Esophagus (tissue), 2 donors: Measurements from ENCODE around the gene GRIN1. TPM values are rescaled to one million over a fixed set of nuclear protein-coding genes. Genes with fewer than 3 reads are reported as not detected.

ENCODE experiments used
- H3K27ac ChIP-seq, 2 donors: one replicate each; pipeline ENCODE4 v1.5.1; 2013; ENCODE audit warnings: low read depth in 2 of 2, mild to moderate bottlenecking in 2 of 2, inconsistent platforms in 1 of 2, low read length in 1 of 2, moderate library complexity in 1 of 2
- H3K27me3 ChIP-seq, 2 donors: one replicate each; pipeline ENCODE4 v1.6.1; 2013; ENCODE audit warnings: low read length in 2 of 2, control low read depth in 1 of 2, mild to moderate bottlenecking in 1 of 2; ENCODE audit not compliant: insufficient read depth in 2 of 2, control insufficient read depth in 1 of 2
- H3K36me3 ChIP-seq, 2 donors: one replicate each; pipeline ENCODE4 v1.6.1; 2013; ENCODE audit warnings: low read length in 1 of 2; ENCODE audit not compliant: control insufficient read depth in 2 of 2, insufficient read depth in 2 of 2
- H3K4me1 ChIP-seq, 2 donors: one replicate each; pipeline ENCODE4 v1.6.1; 2013; ENCODE audit warnings: low read length in 1 of 2; ENCODE audit not compliant: control insufficient read depth in 2 of 2, insufficient read depth in 2 of 2
- H3K4me3 ChIP-seq, 2 donors: one replicate each; pipeline ENCODE4 v1.5.1; 2013; ENCODE audit warnings: low read length in 2 of 2, mild to moderate bottlenecking in 2 of 2, low read depth in 1 of 2, moderate library complexity in 1 of 2
- H3K9me3 ChIP-seq, 2 donors: one replicate each; pipeline ENCODE4 v1.6.1; 2013; ENCODE audit warnings: mild to moderate bottlenecking in 2 of 2, low read depth in 1 of 2, low read length in 1 of 2, moderate library complexity in 1 of 2; ENCODE audit not compliant: control insufficient read depth in 2 of 2, insufficient read depth in 1 of 2
- WGBS, 2 donors: extraction: QIAGEN DNeasy Blood & Tissue Kit; methylation state at CpG; one replicate each; pipeline ENCODE4 v1.1.7; 2013; 5-methylcytosine and 5-hydroxymethylcytosine counted together
- polyA plus RNA-seq, 2 donors: library from polyadenylated mRNA; stranded (reverse); fragments of 200-250 nt; gene quantifications; one replicate each; pipeline ENCODE4 v1.2.3, GENCODE V29; 2013
- donor health status: healthy with polysubstance abuse.
- donor health status: Bipolar disorder and iron deficiency.

Gene GRIN1
- polyA plus RNA-seq, 2 donors, result 0.06 to 0.14 TPM

DNA sequence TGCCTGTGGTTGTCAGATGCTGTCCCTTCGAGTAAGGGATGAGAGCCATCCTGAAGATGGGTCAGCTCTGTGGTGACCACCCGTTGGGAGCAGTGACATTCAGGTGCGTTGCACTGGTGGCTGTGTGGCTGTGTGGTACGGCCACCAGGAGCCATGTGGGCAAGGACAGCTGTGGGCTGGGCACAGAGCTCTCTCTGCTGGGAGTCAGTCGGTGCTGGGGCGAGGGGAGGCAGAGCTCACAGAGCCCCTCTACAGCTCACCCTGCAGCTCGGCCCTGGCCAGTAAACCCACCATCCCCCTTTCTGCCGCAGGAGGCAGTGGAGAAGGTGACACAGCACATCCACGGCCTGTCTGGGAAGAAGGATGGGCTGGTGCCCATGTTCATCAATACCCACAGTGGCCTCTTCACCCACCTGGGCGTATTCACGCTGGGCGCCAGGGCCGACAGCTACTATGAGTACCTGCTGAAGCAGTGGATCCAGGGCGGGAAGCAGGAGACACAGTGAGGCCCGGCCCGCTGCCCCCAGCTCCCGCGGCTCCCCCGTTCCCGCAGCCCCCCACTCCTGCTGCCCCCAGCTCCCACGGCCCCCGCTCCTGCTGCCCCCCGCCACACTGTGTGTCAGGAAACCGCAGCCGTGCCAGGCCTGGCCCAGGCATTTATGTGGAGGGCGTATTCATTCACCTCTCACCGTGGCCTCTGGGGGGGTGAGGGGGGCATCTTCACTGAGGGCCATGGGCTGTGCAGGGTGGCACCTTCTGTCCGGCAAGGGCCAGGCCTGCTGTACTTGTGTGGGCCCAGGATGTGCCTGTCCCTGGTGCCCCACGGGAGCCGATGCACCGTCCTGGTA lies 32.9 kb upstream of the GRIN1 start:
- H3K4me3 ChIP-seq, result no peak overlapping the region
- peaks cover 0 to 4% of the 10 kb centered on the region in 2 donors for H3K4me1 ChIP-seq
- peaks cover 0 to 18% of the 10 kb centered on the region in 2 donors for H3K9me3 ChIP-seq
- no peaks in the 10 kb centered on the region for H3K27me3 ChIP-seq
- peaks cover 27 to 90% of the 10 kb centered on the region in 2 donors for H3K36me3 ChIP-seq
- 91 to 94% methylated on average over 30 to 31 of the region's 31 CpGs for WGBS, 2 donors
- no peak overlapping the region for H3K27ac ChIP-seq

DNA sequence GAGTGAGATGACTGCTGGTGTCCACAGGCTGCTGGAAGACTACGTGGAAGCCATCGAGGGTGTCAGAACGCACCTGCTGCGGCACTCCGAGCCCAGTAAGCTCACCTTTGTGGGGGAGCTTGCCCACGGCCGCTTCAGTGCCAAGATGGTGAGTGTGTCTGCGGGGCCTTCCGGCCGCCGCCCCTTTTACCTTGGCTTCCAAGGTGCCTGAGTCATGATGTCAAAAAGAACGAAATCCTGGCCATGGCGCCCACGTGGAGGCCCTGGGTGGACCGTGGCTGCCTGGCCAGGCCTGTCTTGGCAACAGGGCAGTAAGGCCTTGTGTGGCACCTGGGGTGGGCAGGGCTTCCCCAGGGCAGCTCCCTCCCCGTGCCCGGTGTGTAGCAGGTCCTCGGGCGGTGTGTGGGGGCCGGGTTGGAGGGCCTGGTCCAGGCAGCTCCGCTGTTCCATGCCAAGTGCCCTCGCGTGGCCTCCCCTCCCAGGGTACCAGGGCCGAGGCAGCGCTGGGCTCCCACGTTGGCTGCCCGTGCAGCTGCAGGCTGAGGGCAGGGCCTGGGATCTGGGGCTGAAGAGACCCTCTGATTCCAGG lies 32.2 kb upstream of the GRIN1 start:
- peaks cover 0 to 12% of the 10 kb centered on the region in 2 donors for H3K9me3 ChIP-seq
- H3K36me3 ChIP-seq, result peaks cover 27 to 84% of the 10 kb centered on the region in 2 donors
- H3K27me3 ChIP-seq, result no peaks in the 10 kb centered on the region
- no peak overlapping the region for H3K27ac ChIP-seq
- H3K4me3 ChIP-seq, result no peak overlapping the region
- peaks cover 0 to 4% of the 10 kb centered on the region in 2 donors for H3K4me1 ChIP-seq
- 84 to 86% methylated on average over 27 of the region's 27 CpGs for WGBS, 2 donors

DNA sequence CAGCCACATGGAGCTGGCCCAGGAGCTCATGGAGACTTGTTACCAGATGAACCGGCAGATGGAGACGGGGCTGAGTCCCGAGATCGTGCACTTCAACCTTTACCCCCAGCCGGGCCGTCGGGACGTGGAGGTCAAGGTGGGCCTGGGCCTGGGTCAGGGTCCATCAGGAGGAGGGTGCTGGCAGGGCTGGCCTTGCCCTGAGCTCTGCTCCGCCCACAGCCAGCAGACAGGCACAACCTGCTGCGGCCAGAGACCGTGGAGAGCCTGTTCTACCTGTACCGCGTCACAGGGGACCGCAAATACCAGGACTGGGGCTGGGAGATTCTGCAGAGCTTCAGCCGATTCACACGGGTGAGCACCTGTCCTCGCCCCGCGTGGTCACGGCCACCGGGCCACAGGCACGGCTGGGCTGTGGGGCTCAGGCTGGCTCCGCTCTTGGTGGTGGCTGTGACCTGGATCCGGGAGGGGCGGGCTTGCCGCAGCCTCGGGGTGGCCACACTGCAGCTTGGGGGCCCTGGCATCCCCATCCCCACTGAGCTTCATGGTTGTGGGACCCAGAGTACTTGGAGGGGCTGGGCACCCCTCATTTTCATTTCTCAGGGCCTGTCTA lies 31.5 kb upstream of the GRIN1 start:
- peaks cover 0 to 4% of the 10 kb centered on the region in 2 donors for H3K4me1 ChIP-seq
- 88 to 91% methylated on average over 26 to 27 of the region's 27 CpGs for WGBS, 2 donors
- H3K4me3 ChIP-seq, result no peak overlapping the region
- no peaks in the 10 kb centered on the region for H3K27me3 ChIP-seq
- H3K9me3 ChIP-seq, result peaks cover 0 to 5% of the 10 kb centered on the region in 2 donors
- H3K36me3 ChIP-seq, result peaks cover 21 to 83% of the 10 kb centered on the region in 2 donors
- no peak overlapping the region for H3K27ac ChIP-seq

DNA sequence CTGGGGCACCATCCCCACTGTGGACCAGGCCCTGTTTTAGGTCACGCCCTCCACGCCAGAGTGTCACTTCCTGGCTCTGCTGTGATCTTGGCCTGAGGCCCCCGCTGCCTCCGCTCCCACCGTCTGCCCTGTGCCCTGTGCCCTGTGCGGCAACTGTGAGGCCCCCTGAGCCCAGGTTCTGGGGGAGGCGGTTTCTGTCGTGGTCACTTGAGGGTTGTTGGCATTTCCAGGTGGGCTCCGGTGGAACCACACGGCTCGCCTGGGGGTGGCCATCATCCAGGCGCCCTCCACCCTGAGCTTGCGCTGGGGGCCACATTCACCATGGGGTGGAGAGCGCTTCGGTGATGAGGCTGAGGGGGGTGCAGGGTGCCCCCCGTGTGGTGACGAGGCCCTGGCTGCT lies 31.0 kb upstream of the GRIN1 start:
- Histone ChIP-seq H3K27me3 (no peaks in the 10 kb centered on the region), H3K4me1 (peaks cover 0 to 4% of the 10 kb centered on the region in 2 donors), H3K36me3 (peaks cover 21 to 83% of the 10 kb centered on the region in 2 donors), H3K4me3 (no peak overlapping the region), H3K27ac (no peak overlapping the region), H3K9me3 (no peaks in the 10 kb centered on the region)
- WGBS, 2 donors, result 92 to 94% methylated on average over 17 of the region's 17 CpGs

DNA sequence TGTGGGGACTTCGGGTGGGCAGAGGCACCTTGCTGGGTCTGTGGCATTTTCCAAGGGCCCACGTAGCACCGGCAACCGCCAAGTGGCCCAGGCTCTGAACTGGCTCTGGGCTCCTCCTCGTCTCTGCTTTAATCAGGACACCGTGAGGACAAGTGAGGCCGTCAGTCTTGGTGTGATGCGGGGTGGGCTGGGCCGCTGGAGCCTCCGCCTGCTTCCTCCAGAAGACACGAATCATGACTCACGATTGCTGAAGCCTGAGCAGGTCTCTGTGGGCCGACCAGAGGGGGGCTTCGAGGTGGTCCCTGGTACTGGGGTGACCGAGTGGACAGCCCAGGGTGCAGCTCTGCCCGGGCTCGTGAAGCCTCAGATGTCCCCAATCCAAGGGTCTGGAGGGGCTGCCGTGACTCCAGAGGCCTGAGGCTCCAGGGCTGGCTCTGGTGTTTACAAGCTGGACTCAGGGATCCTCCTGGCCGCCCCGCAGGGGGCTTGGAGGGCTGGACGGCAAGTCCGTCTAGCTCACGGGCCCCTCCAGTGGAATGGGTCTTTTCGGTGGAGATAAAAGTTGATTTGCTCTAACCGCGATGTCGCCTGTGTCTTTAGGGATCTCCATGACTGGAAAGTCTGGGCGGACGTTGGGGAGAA lies 30.2 kb upstream of the GRIN1 start:
- H3K36me3 ChIP-seq, result peaks cover 17 to 79% of the 10 kb centered on the region in 2 donors
- no peaks in the 10 kb centered on the region for H3K27me3 ChIP-seq
- no peak overlapping the region for H3K27ac ChIP-seq
- H3K9me3 ChIP-seq, result no peaks in the 10 kb centered on the region
- WGBS, 2 donors, result 86 to 90% methylated on average over 29 of the region's 29 CpGs
- no peak overlapping the region for H3K4me3 ChIP-seq
- peaks cover 4 to 8% of the 10 kb centered on the region in 2 donors for H3K4me1 ChIP-seq

DNA sequence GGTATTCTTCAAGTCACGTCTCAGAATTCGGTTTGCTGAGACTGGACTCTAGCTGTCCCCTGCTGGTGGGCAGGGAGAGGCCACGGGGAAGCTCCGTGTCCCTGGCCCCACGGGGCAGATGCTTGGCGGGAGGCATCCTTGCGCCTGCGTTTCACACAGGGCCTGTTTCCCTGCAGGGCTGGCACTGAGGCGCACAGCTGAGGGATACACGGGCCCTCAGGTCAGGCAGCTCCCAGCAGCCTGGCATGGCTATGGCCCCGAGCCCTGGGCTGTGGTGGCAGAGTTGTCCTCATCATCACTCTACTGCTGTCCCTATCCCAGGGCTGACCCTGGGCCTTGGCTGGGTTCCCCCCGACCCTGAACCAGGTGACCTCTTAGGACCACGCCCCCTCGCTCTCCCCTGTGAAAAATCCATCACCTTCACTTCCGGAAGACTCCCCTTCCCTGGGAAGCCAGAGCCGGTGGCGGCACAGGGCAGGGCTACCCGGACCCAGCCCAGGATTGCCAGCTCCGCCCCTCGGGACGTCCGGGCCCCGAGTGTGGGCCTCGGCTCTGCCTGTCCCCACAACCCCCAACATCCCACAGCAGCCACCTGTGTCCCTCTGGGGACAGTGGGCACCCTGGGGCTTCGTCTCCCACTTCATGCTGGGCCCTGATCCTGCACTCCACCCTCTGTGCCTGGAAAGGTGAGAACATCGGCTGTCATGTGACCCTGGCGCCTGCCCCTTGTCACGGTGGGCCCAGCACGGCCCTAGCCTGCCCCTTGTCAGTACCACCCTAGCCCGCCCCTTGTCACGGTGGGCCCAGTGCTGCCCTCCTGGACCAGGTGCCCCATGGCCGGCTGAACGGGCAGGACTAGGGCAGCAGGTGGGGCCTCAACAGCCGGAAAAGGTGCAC lies 29.5 kb upstream of the GRIN1 start:
- H3K9me3 ChIP-seq, result no peaks in the 10 kb centered on the region
- no peak overlapping the region for H3K4me3 ChIP-seq
- H3K27me3 ChIP-seq, result no peaks in the 10 kb centered on the region
- peaks cover 17 to 75% of the 10 kb centered on the region in 2 donors for H3K36me3 ChIP-seq
- H3K4me1 ChIP-seq, result peaks cover 4 to 9% of the 10 kb centered on the region in 2 donors
- 78 to 81% methylated on average over 34 of the region's 34 CpGs for WGBS, 2 donors
- H3K27ac ChIP-seq, result no peak overlapping the region

DNA sequence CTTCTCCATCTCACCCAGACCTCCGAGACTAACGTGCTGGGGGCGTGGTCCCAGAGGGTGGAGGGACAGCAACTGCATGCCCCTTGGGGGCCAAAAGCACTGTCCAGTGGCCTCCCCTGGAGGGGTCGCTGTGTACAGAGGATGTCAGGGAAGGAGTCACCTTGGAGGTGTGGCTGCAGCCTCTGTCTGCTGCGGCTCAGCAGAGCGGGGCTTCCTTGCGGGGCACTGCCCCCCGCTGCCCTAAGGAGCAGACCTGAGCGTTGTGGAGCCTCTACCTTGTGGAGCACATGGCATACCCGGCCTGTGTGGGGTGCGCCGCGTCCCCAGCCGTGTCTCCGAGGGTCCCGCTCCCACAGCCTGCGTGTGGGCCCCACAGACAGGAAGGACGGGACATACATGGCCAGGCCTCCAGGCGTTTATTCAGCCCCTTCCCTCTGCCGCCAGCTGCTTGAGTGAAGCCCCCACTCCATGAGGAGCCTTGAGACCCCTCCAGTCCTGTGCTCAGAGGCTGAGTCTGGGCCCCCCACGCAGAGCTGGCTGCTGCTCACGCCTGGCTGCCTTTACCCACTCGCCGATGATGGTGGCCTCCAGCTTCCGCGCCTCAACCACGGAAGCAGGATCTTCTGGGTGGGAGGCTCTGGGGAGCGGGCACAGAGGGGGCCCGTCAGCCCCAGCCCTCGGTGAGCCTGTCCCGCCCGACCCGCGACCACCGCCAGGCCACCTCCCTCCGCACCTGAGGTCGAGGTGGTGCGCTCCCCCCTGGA lies 28.6 kb upstream of the GRIN1 start:
- Histone ChIP-seq H3K4me3 (no peak overlapping the region), H3K4me1 (peaks cover 10 to 11% of the 10 kb centered on the region in 2 donors), H3K27ac (no peak overlapping the region), H3K27me3 (no peaks in the 10 kb centered on the region), H3K36me3 (peaks cover 17 to 71% of the 10 kb centered on the region in 2 donors), H3K9me3 (no peaks in the 10 kb centered on the region)
- WGBS, 2 donors, result 89 to 90% methylated on average over 38 of the region's 38 CpGs

DNA sequence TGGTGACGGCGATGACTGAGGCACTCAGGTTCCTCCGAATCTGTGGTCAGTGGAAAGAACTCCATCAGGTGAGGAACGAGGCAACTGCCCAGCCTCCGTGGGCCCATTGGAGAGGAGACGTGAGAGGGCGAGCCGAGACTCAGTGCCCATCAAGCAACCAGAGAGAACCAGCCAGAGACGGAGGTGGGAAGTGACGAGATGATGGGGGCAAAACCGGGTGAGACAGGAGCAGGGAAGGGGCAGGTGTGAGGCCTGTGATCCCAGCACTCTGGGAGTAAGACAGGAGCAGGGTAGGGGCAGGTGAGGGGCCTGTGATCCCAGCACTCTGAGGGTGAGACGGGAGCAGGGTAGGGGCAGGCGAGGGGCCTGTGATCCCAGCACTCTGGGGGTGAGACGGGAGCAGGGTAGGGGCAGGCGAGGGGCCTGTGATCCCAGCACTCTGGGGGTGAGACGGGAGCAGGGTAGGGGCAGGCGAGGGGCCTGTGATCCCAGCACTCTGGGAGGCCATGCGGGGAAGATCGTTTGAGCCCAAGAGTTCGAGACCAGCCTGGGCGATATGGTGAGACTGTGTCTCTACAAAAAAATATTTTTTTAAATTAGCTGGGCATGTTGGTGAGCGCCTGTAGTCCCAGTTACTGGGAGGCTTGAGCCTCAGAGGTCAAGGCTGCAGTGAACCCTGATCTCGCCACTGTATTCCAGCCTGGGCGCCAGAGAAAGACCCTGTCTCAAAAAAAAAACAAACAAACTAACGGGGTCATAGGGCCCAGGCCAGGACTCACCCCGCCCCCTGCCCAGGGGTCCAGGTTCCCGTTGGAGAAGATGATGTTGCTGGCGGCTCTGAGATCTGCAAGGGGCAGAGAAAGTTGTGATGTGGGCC lies 27.8 kb upstream of the GRIN1 start:
- H3K4me1 ChIP-seq, result peaks cover 10 to 11% of the 10 kb centered on the region in 2 donors
- H3K27me3 ChIP-seq, result no peaks in the 10 kb centered on the region
- WGBS, 2 donors, result 83 to 85% methylated on average over 25 to 28 of the region's 28 CpGs
- H3K27ac ChIP-seq, result no peak overlapping the region
- H3K36me3 ChIP-seq, result peaks cover 17 to 63% of the 10 kb centered on the region in 2 donors
- no peak overlapping the region for H3K4me3 ChIP-seq
- H3K9me3 ChIP-seq, result no peaks in the 10 kb centered on the region
